ENCODE measurements around the gene MTCH1. TPM values are rescaled to one million over a fixed set of nuclear protein-coding genes. Genes with fewer than 3 reads are reported as not detected.

Gene MTCH1
- total RNA-seq, 1 donor from 2014 or later, result 216 TPM

GRCh38 chr6:36976509-36976908, 9.5 kb downstream of the MTCH1 start:
- intact Hi-C loops (cut with micrococcal nuclease), result loop anchor here (10.0 kb wide), 1 partner anchor 82 kb away; no protein-coding TSS in a partner anchor
- ATAC-seq (no peak), DNase-seq (no peak)

- no peak for DNase-seq
- intact Hi-C loops (cut with micrococcal nuclease), result loop anchor here (10.0 kb wide), 1 partner anchor 81 kb away; no protein-coding TSS in a partner anchor
- ATAC-seq, result no peak
Measured at GRCh38 chr6:36976007-36976264, 10.1 kb downstream of the MTCH1 start.

GRCh38 chr6:36975231-36976006, 10.6 kb downstream of the MTCH1 start:
- intact Hi-C loops (cut with micrococcal nuclease), result loop anchor here (10.0 kb wide), 1 partner anchor 81 kb away; no protein-coding TSS in a partner anchor

GRCh38 chr6:36973647-36974046, 12.3 kb downstream of the MTCH1 start:
- intact Hi-C loops (cut with micrococcal nuclease), result loop anchor here (10.0 kb wide), 1 partner anchor 79 kb away; no protein-coding TSS in a partner anchor
- ATAC-seq, result peak; percentile 71
- peak; percentile 87 for DNase-seq

More at GRCh38 chr6:36975231-36976006, 10.6 kb downstream of the MTCH1 start:
- ATAC-seq (no peak), DNase-seq (no peak)

GRCh38 chr6:36973190-36973589, 12.8 kb downstream of the MTCH1 start:
- intact Hi-C loops (cut with micrococcal nuclease), result loop anchor here (10.0 kb wide), 1 partner anchor 78 kb away; no protein-coding TSS in a partner anchor
- peak; percentile 69 for DNase-seq
- ATAC-seq, result peak; percentile 32

- intact Hi-C loops (cut with micrococcal nuclease), result loop anchor here (10.0 kb wide), 1 partner anchor 77 kb away; no protein-coding TSS in a partner anchor
- DNase-seq, result no peak
- no peak for ATAC-seq
Measured at GRCh38 chr6:36971921-36972673, 13.9 kb downstream of the MTCH1 start.

- no peak for ATAC-seq
- intact Hi-C loops (cut with micrococcal nuclease), result loop anchor here (10.0 kb wide), 1 partner anchor 76 kb away; no protein-coding TSS in a partner anchor
- peak; percentile 46 for DNase-seq
Measured at GRCh38 chr6:36970892-36971842, 14.8 kb downstream of the MTCH1 start.

- DNase-seq (no peak), ATAC-seq (no peak)
- intact Hi-C loops (cut with micrococcal nuclease), result loop anchor here (10.0 kb wide), 1 partner anchor 75 kb away; no protein-coding TSS in a partner anchor
Measured at GRCh38 chr6:36969988-36970891, 15.8 kb downstream of the MTCH1 start.

GRCh38 chr6:36969240-36969691, 16.7 kb downstream of the MTCH1 start:
- ATAC-seq (peak; percentile 43), DNase-seq (peak; percentile 73)
- intact Hi-C loops (cut with micrococcal nuclease), result no loop called here

- ATAC-seq, result peak; percentile 5
- DNase-seq, result peak; percentile 77
- intact Hi-C loops (cut with micrococcal nuclease), result no loop called here
Measured at GRCh38 chr6:36968266-36968977, 17.6 kb downstream of the MTCH1 start.

GRCh38 chr6:36967757-36968156, 18.2 kb downstream of the MTCH1 start:
- DNase-seq (no peak), ATAC-seq (no peak)
- intact Hi-C loops (cut with micrococcal nuclease), result no loop called here

GRCh38 chr6:36967301-36967700, 18.7 kb downstream of the MTCH1 start:
- DNase-seq (no peak), ATAC-seq (peak; percentile 18)
- intact Hi-C loops (cut with micrococcal nuclease), result no loop called here

GRCh38 chr6:36964908-36965307, 21.1 kb downstream of the MTCH1 start:
- ATAC-seq (no peak), DNase-seq (no peak)
- intact Hi-C loops (cut with micrococcal nuclease), result no loop called here

GRCh38 chr6:36964349-36964748, 21.6 kb downstream of the MTCH1 start:
- no peak for DNase-seq
- intact Hi-C loops (cut with micrococcal nuclease), result no loop called here
- ATAC-seq, result no peak

GRCh38 chr6:36963451-36964290, 22.3 kb downstream of the MTCH1 start:
- peak; percentile 75 for DNase-seq
- peak; percentile 52 for ATAC-seq
- intact Hi-C loops (cut with micrococcal nuclease), result no loop called here

- intact Hi-C loops (cut with micrococcal nuclease), result no loop called here
- ATAC-seq, result peak; percentile 18
- peak; percentile 75 for DNase-seq
Measured at GRCh38 chr6:36962874-36963273, 23.1 kb downstream of the MTCH1 start.
